NCI-H1105 treated with DMSO at 0.1 percent for 48 hours (cell line): ENCODE results near the gene NOTCH2.

Experiments
- DNase-seq: peaks from one replicate; lab custom pipeline; 2025; lab: John Stamatoyannopoulos, UW

Gene NOTCH2

DNA sequence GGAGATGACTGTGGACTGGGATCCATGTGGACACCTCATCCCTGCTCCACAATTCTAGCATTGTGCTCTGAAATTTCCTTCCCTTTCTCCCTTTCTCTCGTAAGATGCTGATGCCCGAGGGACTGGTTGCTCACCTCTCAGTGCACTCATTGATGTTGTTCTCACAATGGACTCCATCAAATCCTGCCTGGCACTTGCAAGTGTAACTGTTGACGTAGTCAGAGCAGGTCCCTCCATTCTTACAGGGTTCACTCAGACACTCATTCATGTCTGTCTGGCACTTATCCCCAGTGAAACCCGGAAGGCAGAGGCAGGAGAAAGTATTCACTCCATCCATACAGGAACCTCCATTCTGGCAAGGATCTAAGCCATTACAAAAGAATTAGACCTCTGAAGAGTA is 128.1 kb downstream of the NOTCH2 start:
- DNase-seq, result no peak

DNA sequence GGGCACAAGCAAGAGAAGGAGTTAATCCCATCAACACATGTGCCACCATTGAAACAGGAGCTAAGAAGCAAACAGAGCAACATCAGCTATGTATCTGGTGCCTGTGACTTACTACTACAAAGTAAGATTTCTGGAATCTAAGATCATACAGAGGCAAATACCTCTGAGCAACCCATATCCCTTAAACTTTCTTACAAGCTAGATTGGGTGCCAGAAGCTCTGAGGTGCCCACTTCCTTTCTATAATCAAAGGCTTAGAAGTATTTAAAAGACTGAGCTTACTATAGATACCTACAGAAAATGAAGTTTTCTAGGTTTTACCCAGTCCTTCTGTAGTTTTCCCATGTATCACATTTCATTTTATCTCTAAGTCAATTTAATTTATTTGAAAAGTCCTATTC is 128.8 kb downstream of the NOTCH2 start:
- DNase-seq, result no peak

DNA sequence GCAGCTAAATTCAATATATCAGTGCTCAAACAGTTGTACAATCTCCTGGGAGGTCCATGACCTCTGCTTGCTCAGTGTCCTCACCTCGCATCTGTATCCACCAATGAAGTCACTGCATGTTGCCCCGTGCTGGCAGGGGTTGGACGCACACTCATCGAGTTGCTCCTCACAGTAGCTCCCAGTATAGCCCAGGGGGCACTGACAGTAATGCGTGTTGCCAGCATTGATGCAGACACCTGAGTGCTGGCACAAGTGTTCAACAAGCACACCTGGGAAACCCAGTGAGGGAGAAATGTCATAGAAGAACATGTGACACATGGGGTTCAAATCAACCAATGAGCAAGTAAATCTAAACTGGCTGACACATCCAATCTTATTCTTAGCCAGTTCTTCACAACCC is 132.3 kb downstream of the NOTCH2 start:
- DNase-seq, result no peak

DNA sequence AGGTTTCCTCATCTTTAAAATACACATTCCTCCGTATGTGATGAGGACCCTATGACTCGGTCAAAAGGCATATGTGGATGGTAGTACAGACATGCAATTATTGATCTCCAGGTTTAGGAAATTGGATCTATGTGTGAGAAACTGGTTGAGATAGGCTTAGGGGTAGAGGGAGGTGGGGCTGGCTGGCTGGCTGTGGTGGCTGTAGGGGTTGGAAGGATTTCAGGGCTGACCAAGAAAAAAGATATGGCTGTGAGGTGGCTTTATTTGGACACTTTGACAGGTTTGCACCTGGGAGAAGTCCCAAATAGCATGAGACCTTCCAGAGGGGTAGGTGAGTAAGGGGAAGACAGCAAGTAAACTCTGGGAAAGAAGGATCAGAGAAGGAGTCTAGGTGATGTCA is 133.5 kb downstream of the NOTCH2 start:
- DNase-seq, result no peak

DNA sequence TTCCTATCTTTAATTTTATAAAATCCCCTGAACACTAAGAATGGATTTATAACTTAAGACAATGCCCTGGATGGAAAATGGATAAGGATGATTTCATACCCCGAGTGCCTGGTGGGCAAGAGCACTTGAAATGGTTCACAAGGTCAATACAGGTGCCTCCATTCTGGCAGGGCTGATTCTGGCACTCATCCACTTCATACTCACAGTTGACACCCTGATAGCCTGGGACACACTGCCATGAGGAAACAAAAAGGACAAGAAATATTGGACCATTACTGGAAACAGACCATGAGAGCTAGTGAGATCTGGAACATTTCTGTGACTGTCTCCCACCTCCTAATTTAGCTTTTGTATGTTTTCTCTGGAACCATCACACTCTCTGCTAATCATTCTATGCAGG is 134.1 kb downstream of the NOTCH2 start:
- no peak for DNase-seq

DNA sequence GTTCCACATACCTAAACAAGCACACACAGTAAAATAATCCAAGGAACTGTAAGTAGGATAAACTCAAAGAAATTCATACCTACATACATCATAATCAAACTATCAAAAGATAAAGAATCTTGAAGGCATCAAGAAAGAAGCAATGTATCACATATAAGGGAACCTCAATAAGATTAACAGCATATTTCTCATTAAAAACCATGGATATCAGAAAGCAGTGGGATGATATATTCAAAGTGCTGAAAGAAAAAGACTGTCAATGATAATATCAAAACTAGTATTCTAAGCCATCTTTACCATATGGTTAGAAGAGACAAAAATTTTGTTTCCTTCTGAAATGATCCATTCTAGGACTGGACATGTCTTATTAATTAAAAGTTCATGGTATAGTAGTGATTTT is 136.1 kb downstream of the NOTCH2 start:
- DNase-seq, result no peak

DNA sequence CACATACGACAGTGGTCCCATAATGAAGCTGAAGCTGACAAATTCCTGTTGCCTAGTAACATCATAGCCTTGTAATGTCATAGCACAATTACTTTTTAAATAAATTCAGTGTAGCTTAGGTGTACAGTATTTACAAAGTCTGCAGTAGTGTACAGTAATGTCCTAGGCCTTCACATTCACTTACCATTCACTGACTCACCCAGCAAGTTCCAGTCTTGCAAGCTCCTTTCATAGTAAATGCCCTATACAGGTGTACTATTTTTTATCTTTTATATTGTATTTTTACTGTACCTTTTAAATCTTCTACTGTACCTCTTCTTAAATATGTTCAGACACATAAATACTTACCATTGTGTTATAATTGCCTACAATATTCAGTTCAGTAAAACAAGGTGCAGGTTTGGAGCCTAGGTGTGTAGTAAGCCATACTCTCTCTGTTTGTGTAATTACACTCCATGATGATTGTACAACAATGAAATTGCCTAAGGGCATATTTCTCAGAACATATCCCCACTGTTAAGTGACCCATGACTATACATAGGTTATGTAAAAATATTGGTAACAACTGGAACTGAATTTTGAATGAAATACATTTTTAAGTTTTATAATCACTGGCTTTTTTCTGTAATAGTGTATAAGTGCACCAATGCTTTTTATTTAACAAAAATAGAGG is 139.7 kb downstream of the NOTCH2 start:
- no peak for DNase-seq

DNA sequence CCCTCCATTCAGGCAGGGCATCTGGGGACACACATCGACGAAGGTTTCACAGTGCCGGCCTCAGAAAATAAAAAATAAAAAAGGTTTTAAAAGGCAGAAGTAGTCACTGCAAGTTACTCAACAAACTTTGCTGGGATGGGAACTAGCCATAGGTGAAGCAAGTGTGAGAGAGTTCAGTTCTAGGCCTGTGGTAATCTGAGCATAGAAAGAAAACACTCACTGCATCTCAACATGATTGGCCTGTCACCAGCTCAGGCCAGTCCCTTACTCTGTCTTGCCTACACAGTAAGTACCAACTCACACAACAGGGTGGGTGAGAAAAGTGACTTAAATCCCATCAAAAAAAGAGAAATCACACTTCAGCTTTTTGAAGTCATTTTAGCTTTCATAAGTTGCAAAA is 142.9 kb downstream of the NOTCH2 start:
- no peak for DNase-seq

DNA sequence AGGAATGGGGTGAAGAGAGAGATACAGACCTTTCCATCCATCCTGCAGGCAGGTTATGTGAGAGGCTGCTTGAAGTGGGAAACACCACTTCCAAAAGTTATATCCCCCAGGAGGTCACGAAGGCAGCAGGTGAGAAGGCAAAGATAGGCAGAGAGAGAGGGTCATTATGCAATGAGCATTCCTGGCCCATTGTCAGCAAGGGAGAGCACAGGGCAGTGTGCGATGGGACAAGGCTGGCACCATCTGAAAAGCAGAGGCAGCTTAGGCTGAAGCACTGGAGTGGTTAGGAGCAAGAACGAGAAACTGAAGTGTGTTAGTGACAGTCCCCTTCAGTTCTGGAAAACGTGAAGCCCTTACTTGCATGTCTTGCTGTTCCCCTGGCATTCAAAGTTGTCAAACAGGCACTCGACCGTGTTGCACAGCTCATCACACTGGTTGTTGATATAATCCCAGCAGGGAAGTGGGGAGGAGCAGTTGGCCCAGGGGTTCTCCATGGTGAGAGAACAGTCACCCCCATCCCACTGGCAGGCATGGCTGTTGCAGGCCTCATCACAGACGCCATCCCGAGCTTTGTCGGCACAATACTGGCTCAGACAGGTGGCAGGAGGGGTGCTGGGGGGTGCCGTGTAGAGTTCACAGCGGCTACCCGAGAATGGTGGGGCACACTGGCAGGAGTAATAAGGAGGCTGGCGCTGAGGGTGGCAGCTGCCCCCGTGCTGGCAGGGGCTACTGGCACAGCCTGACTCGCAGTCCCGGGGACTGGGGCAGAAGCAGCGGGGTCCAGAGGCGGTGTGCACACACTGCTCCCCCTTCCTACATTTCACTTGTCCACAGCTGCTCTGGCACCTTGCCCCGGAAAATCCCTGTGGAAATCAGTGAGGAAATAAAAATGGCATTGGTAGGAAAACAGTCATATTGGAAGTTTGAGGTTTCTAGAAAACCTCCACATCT is 144.2 kb downstream of the NOTCH2 start:
- DNase-seq, result no peak

DNA sequence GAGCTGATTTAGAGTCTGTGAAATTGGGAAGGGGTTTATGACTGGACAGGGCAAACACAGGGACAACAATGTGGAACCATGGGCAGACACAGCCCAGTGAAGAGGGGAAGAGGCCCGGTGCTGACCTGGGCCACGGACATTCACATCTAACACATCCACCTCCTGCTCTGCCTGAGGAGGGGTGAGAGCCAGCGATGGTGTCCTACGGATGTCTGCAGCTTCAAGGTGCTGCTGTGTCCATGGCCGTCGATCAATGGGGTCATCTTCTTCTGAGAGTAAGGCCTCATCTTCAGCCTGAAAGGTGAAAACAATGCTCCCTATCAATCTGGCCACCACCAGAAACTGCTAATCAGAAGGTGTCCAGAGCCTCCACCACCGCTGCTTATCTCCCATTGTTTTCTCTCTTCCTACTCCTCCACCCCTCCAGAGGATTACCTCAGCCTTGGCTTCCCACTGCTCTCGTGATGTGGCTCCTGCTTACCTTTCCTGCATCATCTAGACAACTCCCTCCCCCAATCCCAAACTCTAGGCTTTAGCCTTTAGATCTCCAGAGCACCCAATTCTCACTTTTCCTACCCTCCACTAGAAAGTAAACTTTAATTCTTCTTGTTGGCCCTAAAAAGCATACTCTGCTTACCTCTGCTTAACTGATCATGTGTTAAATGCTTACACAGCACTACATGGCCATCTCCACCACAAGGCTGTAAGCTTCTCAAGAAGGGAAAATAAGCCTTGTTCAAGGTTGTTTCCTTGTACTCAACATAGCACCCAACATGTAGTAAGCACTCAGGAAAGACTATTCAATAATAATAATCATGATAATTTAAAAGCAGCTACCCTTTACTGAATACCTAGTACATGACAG is 149.1 kb downstream of the NOTCH2 start:
- no peak for DNase-seq

DNA sequence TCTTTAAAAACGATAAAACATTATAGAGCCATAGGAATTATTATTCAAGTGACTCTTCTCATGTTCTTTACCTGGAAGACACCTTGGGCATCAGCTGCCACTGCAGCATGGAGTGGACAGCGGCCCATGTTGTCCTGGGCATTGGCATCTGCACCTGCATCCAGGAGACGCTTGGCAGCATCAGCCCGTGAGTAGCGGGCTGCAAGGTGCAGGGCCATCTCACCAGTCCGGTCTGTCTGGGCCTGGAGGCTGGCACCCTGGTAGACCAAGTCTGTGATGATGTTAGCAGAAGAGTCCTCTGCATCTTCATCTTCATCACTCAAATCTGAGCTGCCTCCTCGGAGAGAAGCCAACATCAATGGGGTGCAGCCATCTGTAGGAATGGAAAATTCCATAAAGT is 150.2 kb downstream of the NOTCH2 start:
- DNase-seq, result no peak

DNA sequence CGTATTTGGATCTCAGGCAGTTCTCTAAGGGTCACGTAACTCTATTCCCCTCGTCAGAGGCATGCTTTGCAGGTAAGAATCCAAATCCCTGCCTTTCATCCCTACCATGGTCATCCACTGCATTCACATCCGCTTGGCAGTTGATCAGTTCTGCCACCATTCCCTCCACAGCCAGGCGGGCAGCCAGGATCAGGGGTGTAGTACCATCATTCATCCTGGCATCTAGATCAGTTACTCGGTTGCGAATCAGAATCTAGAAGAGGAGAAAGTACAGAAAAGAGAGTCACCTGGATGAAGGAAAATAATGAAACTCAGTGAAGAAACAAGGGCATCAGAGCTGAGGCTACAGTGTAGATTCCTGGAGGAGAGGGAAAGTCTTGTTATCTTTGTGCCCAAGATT is 151.2 kb downstream of the NOTCH2 start:
- DNase-seq, result no peak

DNA sequence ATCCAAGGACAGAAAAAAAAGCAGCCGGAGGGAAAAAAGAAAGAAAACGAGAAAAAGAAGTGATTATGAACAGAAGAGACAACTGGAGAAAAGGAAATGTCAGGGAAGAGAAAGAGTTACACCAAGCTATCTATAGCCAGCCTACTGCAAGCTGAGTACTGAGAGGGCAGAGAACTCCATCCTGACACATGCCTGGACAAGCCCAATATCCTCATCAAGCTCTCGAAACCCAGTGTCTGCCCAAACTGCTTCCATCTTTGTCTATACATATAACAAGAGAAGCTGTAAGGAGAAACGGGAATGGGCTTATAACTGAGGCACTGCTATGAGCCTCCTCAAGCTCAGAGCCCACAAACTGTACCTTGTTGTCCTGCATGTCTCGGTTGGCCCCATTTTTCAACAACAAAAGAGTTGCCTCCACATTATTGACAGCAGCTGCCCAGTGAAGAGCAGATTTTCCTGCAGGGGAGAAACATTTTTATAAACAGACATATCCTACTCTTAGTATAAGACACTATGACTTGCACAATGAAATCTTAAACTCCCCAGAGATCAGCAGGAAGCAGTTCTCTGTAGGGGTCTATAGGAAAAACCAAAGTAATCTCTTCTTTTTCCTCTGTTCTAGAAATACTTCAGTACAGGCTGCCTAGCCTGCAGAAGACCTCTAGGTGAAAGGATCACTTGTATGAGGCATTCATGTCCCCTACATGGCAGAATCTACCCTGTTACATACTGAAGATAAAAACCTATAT is 152.0 kb downstream of the NOTCH2 start:
- DNase-seq, result peak; percentile 62

DNA sequence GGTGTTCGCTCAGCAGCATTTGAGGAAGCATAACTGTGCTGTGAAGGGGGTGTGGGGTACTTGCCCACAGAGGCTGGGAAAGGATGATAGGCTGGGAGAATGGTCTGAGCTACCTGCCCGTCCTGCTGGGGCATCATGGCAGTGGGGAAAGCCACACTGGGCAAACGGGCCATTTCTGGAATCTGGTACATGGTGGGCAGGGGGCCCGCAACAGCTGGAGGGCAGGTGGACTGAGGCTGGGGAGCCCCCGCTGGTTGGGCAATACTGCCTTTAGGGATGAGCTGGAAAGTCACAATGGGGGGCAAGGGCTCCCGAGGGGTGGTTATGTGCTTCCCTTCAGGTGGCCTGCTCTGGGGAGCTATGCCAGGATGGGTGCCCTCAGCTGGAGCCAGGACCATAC is 153.9 kb downstream of the NOTCH2 start:
- DNase-seq, result no peak

DNA sequence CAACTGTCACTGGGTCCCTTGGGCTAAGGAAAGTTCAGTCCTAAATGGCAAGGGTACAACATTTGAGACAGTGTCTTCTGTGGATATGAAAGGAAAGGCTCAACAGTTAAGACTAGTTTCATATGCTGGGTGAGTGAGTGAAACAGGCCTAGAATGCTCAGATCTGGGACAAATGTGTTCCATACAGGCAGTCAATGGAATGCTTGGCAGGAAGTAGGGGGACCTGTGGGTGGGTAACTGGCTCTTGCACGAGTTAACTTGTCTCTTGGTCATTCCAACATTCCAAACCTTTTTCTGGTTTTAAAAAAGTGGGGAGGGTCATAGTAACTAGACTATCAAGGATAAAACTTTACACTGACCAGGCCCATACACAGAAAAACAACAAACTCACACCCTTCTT is 155.4 kb downstream of the NOTCH2 start:
- no peak for DNase-seq

DNA sequence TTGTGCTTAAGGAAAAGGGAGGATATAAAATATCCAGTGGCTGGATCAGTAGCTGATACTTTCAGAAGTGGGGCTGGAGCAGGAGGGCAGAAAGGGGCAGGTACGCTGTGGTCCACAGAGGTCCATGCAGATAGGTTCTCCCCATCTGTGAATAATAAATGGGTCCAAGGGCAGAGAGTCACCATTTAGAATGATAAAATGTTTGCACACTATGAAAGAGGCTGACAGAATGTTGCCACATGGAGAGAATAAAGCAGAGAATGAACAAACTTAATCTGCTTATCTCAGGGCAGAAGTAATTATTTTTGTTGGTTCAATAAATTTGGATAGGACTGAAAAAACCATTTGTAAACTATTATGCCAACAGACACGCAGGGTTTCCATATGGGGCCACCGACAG is 156.5 kb downstream of the NOTCH2 start:
- no peak for DNase-seq

DNA sequence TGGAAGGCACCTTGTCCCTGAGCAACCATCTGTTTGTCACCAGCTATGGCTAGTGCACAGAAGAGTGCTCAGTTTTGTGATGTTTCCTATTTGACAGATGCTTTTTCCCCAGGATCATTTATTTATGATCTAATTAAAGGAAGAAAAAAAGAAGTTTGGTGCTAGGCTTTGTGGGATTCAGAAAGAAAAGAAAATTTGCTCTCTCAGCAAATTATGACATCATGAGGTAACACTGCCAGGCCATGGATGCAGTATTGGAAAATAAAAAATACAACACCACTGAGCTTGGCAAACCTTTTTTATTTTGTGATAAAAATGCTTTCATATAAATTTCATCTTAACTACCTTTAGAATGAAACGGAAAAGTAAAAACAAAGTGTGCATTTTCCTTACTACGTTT is 157.7 kb downstream of the NOTCH2 start:
- DNase-seq, result no peak

DNA sequence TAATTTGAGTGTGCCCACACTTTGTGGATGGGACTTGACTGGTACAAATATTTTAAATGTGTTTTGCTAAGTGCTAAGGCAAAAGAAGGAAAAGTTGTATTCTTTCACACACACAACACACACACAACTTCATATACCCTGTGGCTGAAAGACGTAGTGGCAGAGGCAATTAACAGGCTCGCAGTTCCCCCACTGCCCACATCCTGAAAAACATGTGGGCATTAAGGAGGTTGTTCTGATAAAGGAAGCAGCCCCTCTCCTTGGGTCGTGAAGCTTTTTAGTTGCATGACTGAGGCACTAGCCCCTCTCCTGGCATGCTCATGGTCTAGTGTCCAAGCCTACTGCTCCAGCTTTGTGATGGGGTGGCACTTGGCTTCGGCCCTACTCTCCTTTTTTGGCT is 158.8 kb downstream of the NOTCH2 start:
- no peak for DNase-seq

DNA sequence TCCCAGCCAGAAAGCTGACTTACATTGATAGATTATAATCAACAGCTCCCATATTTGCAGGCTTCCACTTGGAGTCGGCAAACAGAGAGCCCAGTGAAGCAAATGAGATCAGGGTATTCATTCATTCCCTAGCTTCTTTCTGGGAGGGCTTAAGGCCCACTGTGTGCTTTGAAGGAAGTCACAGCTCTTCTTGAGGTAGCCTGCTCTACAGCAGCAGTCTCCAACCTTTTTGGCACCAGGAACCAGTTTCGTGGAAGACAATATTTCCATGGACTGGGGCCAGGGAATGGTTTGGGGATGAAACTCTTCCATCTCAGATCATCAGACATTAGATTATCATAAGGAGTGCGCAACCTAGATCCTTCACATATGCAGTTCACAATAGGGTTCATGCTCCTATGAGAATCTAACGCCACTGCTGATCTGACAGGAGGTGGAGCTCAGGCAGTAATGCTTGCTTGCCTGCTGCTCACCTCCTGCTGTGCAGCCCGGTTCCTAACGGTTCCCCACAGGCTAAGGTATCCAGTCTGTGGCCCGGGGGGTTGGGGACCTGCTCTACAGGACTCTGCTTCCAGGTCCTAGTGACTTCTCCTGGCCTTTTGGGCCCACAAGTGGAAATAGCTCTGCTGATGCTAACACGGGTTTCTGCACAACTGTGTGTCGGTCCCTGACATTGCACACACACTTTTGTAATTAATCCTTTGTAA is 159.4 kb downstream of the NOTCH2 start:
- DNase-seq, result no peak

DNA sequence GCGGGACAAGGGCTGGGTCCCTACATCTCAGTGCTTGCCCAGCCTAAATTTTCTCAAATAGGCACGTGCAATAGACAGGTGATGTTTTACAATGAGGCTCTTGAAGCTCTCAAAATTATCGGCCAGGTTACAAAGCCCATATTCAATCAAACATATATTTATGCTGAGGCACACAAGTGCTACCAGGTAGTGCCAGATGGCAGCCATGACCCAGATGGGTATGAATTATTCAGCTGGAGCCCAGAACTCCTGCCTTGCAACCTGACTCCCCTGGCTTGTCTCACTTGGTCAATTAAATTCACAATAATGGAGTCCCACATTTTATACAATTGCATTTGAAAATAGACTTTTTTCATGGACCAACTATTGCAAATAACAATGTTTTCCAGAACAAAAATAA is 160.8 kb downstream of the NOTCH2 start:
- peak; percentile 91 for DNase-seq
